NT2/D1 (cell line): ENCODE results near the gene NEGR1.

ENCODE experiments used
- DNase-seq: peaks from one replicate; pipeline ENCODE4 v3.0.0-alpha.2; 2011; ENCODE audit warnings: low read depth, low spot score
- H3K27me3 ChIP-seq: 2 replicates; pipeline ENCODE4 v1.6.0; 2011; ENCODE audit warnings: mild to moderate bottlenecking; ENCODE audit not compliant: insufficient read length, insufficient read depth
- H3K36me3 ChIP-seq: 2 replicates; pipeline ENCODE4 v1.6.1; 2011; ENCODE audit warnings: mild to moderate bottlenecking, low read length, mixed read lengths; ENCODE audit not compliant: insufficient read depth, insufficient read length
- H3K4me1 ChIP-seq: 2 replicates; pipeline ENCODE4 v1.5.1; 2011; ENCODE audit not compliant: insufficient read depth, insufficient read length
- H3K4me3 ChIP-seq: 2 replicates; pipeline ENCODE4 v1.5.1; 2011; ENCODE audit warnings: low read depth; ENCODE audit not compliant: insufficient read length
- H3K9ac ChIP-seq: 2 replicates; pipeline ENCODE4 v1.6.0; 2011; ENCODE audit warnings: low read depth; ENCODE audit not compliant: insufficient read length
- H3K9me3 ChIP-seq: 2 replicates; pipeline ENCODE4 v1.5.1; 2011; ENCODE audit warnings: mild to moderate bottlenecking, low read length; ENCODE audit not compliant: insufficient read depth
- SUZ12 ChIP-seq: IDR thresholded peaks from 2 replicates; pipeline ENCODE4 v1.6.1; 2011; ENCODE audit not compliant: insufficient read length, insufficient read depth; ENCODE audit errors: extremely low read depth
- YY1 ChIP-seq: IDR thresholded peaks from 2 replicates; pipeline ENCODE4 v1.6.1; 2011; ENCODE audit not compliant: insufficient read length, insufficient read depth
- ZNF274 ChIP-seq: IDR thresholded peaks from 2 replicates; pipeline ENCODE4 v1.6.1; 2011; ENCODE audit warnings: mild to moderate bottlenecking, low read depth, low read length

NEGR1 gene

DNA sequence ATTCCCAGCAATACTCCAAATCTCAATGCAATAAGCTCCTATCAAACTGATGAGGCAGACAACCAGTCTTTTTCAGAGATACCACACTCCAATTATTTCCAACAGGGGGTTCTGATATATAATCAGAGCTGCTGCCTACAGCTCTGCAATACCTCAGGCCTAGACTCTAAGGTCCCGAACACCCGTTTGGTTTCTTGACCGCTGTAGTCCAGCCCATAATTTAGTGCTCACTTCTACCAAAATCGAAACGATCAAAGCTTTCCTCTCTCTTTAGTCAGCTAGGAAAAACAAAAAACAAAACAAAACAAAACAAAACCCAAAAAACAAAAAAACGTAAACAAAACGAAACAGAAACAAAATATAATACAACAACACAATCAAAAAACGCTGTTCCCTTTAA, 453.0 kb downstream of the NEGR1 start:
- Histone ChIP-seq H3K36me3 (no peaks in the 10 kb centered on the region), H3K9ac (no peak overlapping the region), H3K27me3 (no peaks in the 10 kb centered on the region), H3K4me3 (no peak overlapping the region), H3K4me1 (no peaks in the 10 kb centered on the region), H3K9me3 (no peaks in the 10 kb centered on the region)
- TF ChIP-seq YY1 (no peak), SUZ12 (no peak), ZNF274 (no peak)
- DNase-seq: no peak

- H3K9me3 ChIP-seq: no peaks in the 10 kb centered on the region
- TF ChIP-seq YY1: no peak
- no peak for TF ChIP-seq ZNF274
- TF ChIP-seq SUZ12: no peak
- H3K4me3 ChIP-seq: no peak overlapping the region
- no peaks in the 10 kb centered on the region for H3K27me3 ChIP-seq
- no peaks in the 10 kb centered on the region for H3K4me1 ChIP-seq
- DNase-seq: no peak
- H3K36me3 ChIP-seq: no peaks in the 10 kb centered on the region
- no peak overlapping the region for H3K9ac ChIP-seq
Observed at GRCh38 chr1:71828431-71829012, 453.8 kb downstream of the NEGR1 start.

GRCh38 chr1:71823708-71824305, 458.5 kb downstream of the NEGR1 start:
- H3K27me3 ChIP-seq: no peaks in the 10 kb centered on the region
- no peaks in the 10 kb centered on the region for H3K9me3 ChIP-seq
- H3K4me3 ChIP-seq: no peak overlapping the region
- TF ChIP-seq YY1 (no peak), ZNF274 (no peak), SUZ12 (no peak)
- no peak overlapping the region for H3K9ac ChIP-seq
- no peaks in the 10 kb centered on the region for H3K36me3 ChIP-seq
- DNase-seq: no peak
- no peaks in the 10 kb centered on the region for H3K4me1 ChIP-seq

GRCh38 chr1:71817028-71817427, 465.3 kb downstream of the NEGR1 start:
- Histone ChIP-seq H3K9me3 (no peaks in the 10 kb centered on the region), H3K4me3 (no peak overlapping the region), H3K9ac (no peak overlapping the region), H3K4me1 (no peaks in the 10 kb centered on the region), H3K36me3 (no peaks in the 10 kb centered on the region), H3K27me3 (no peaks in the 10 kb centered on the region)
- no peak for DNase-seq
- TF ChIP-seq YY1 (no peak), SUZ12 (no peak), ZNF274 (no peak)

- no peaks in the 10 kb centered on the region for H3K36me3 ChIP-seq
- DNase-seq: no peak
- TF ChIP-seq SUZ12 (no peak), ZNF274 (no peak), YY1 (no peak)
Observed at GRCh38 chr1:71809085-71809484, 473.3 kb downstream of the NEGR1 start.

GRCh38 chr1:71804140-71804539, 478.2 kb downstream of the NEGR1 start:
- no peaks in the 10 kb centered on the region; the same call in 1 of the 2 replicates for H3K9me3 ChIP-seq
- TF ChIP-seq SUZ12: no peak
- no peak for TF ChIP-seq ZNF274
- no peak for TF ChIP-seq YY1
- no peaks in the 10 kb centered on the region for H3K4me1 ChIP-seq
- H3K27me3 ChIP-seq: no peaks in the 10 kb centered on the region
- H3K9ac ChIP-seq: no peak overlapping the region
- H3K36me3 ChIP-seq: no peaks in the 10 kb centered on the region
- DNase-seq: no peak
- no peak overlapping the region for H3K4me3 ChIP-seq

More at GRCh38 chr1:71809085-71809484, 473.3 kb downstream of the NEGR1 start:
- Histone ChIP-seq H3K4me1 (no peaks in the 10 kb centered on the region), H3K27me3 (no peaks in the 10 kb centered on the region), H3K9me3 (no peaks in the 10 kb centered on the region; the same call in 1 of the 2 replicates), H3K4me3 (no peak overlapping the region), H3K9ac (no peak overlapping the region)

DNA sequence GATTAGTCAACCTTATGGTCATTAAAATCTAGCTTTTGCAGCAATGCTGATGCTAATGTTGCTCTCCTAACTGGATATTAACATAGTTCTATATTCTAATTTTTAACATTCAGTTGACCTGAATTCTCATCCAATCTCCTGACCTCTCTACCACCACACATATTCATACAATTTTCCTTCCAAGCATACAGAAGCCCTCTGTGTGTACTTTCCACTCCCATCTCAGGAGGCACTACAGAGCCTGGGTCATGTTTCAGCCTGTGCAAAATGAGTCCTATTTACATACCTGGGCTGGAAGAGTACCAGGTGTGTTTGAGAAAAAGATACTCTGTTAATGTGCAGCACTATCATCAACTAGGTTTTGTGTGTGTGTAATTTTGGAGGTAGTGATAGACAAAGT, 486.3 kb downstream of the NEGR1 start:
- TF ChIP-seq SUZ12: no peak
- no peaks in the 10 kb centered on the region for H3K9me3 ChIP-seq
- DNase-seq: no peak
- no peaks in the 10 kb centered on the region for H3K4me1 ChIP-seq
- no peaks in the 10 kb centered on the region for H3K36me3 ChIP-seq
- H3K4me3 ChIP-seq: no peak overlapping the region
- no peaks in the 10 kb centered on the region for H3K27me3 ChIP-seq
- H3K9ac ChIP-seq: no peak overlapping the region

DNA sequence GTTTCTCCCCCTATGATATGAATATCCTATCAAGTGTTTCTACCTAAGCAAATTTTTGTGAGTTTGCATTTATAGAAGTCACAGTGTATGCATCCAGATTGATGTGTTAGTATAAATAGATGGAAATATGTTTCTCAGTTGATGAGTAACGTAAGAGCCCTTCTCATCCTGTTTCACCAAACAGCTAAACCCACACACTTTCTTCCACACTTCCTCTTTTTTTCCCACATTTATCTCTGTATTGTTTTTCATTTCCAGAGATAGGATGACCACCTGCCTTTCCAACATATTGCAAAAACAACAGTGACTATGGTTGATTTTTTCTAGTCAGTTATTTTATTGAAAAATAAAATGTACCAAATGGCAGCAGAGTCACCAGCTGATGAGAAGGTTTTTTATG, 490.1 kb downstream of the NEGR1 start:
- H3K4me3 ChIP-seq: no peak overlapping the region
- no peaks in the 10 kb centered on the region for H3K4me1 ChIP-seq
- H3K27me3 ChIP-seq: no peaks in the 10 kb centered on the region
- no peak overlapping the region for H3K9ac ChIP-seq
- H3K9me3 ChIP-seq: no peaks in the 10 kb centered on the region
- DNase-seq: no peak
- no peak for TF ChIP-seq SUZ12
- no peak for TF ChIP-seq ZNF274
- no peak for TF ChIP-seq YY1
- H3K36me3 ChIP-seq: no peaks in the 10 kb centered on the region
